OCI-LY3 (cell line): ENCODE data around the gene AKR1C2.
"Not testable (repeated sequence)": the region's sequence is repeated elsewhere in the genome, so short reads cannot be mapped to it uniquely, and the experiment has no call there.

Experiments used
- EZH2phosphoT487 ChIP-seq: fragments of 200-600 bp; shearing (Covaris generic); IDR thresholded peaks from 2 replicates; pipeline ENCODE4 v1.6.1; 2018; ENCODE audit warnings: antibody characterized with exemption, mixed run types, low read depth
- TF ChIP-seq, protein P1 (sequence below): fragments of 200-600, 300-600 bp; sonication (generic); IDR thresholded peaks from 2 replicates; pipeline ENCODE4 v1.5.1; 2014; ENCODE audit warnings: antibody characterized with exemption, low read length, low read depth

- TF ChIP-seq, protein P1, sequence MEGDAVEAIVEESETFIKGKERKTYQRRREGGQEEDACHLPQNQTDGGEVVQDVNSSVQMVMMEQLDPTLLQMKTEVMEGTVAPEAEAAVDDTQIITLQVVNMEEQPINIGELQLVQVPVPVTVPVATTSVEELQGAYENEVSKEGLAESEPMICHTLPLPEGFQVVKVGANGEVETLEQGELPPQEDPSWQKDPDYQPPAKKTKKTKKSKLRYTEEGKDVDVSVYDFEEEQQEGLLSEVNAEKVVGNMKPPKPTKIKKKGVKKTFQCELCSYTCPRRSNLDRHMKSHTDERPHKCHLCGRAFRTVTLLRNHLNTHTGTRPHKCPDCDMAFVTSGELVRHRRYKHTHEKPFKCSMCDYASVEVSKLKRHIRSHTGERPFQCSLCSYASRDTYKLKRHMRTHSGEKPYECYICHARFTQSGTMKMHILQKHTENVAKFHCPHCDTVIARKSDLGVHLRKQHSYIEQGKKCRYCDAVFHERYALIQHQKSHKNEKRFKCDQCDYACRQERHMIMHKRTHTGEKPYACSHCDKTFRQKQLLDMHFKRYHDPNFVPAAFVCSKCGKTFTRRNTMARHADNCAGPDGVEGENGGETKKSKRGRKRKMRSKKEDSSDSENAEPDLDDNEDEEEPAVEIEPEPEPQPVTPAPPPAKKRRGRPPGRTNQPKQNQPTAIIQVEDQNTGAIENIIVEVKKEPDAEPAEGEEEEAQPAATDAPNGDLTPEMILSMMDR: not testable (repeated sequence)
- TF ChIP-seq EZH2phosphoT487: not testable (repeated sequence)
Measured at GRCh38 chr10:4943416-4943815, 60.2 kb downstream of the AKR1C2 start.
